SK-N-SH (cell line): ENCODE measurements around the gene SUPT20H.

Experiments used
- FOXJ3 ChIP-seq: sonication (generic); formaldehyde crosslinking; IDR thresholded peaks from 2 replicates; pipeline ENCODE4 v1.5.1; 2020; ENCODE audit warnings: mild to moderate bottlenecking, missing genetic modification reagents
- MEF2A ChIP-seq: IDR thresholded peaks from 2 replicates; pipeline ENCODE4 v1.4.0; 2012; ENCODE audit warnings: low read depth, borderline replicate concordance
- NRF1 ChIP-seq: IDR thresholded peaks from 2 replicates; pipeline ENCODE4 v1.6.1; 2012; ENCODE audit warnings: low read depth, mild to moderate bottlenecking, low read length
- POLR2AphosphoS5 ChIP-seq: IDR thresholded peaks from 2 replicates; pipeline ENCODE4 v1.6.1; 2012; ENCODE audit warnings: low read depth, low read length
- RFX5 ChIP-seq: IDR thresholded peaks from 2 replicates; pipeline ENCODE4 v1.6.1; 2012; ENCODE audit warnings: mild to moderate bottlenecking, improper control_type of control experiment, low read length
- SIN3A ChIP-seq: IDR thresholded peaks from 2 replicates; pipeline ENCODE4 v1.6.1; 2012; ENCODE audit warnings: low read depth, mild to moderate bottlenecking, low read length, moderate library complexity, borderline replicate concordance
- SMC3 ChIP-seq: IDR thresholded peaks from 2 replicates; pipeline ENCODE4 v1.6.1; 2012; ENCODE audit warnings: low read depth, low read length, improper control_type of control experiment
- TF ChIP-seq, protein P1 (sequence below): fragments of 200-600 bp; sonication (generic); IDR thresholded peaks from 2 replicates; pipeline ENCODE4 v1.6.1; 2017; ENCODE audit warnings: antibody characterized with exemption, mild to moderate bottlenecking, moderate library complexity
- TF ChIP-seq, protein P2 (sequence below): IDR thresholded peaks from 2 replicates; pipeline ENCODE4 v1.6.1; 2012; ENCODE audit warnings: mild to moderate bottlenecking, low read depth, low read length, moderate library complexity
- TF ChIP-seq, protein P3 (sequence below): IDR thresholded peaks from 2 replicates; pipeline ENCODE4; 2012
- TF ChIP-seq, protein P4 (sequence below): fragments of 150-350 bp; IDR thresholded peaks from 2 replicates; pipeline ENCODE4 v1.6.1; 2017; ENCODE audit warnings: antibody characterized with exemption, low read length, low read depth, borderline replicate concordance

DNA sequence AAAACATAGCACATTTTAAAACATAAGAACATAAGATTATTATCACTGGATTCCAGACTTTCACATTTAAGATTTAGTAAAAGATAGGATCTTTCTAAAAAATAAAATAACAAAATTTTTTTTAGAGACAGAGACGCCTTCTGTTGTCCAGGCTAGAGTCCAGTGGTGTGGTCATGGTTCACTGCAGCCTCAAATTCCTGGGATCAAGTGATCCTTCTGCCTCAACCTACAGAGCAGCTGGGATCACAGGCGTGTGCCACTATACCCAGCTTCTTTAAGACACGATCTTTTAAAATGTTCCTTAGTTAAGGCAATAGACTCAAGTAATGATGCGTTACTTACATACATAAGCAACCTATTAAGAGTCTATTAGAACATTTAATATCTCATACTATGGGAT lies 93.1 kb downstream of the SUPT20H start:
- TF ChIP-seq, protein P1, sequence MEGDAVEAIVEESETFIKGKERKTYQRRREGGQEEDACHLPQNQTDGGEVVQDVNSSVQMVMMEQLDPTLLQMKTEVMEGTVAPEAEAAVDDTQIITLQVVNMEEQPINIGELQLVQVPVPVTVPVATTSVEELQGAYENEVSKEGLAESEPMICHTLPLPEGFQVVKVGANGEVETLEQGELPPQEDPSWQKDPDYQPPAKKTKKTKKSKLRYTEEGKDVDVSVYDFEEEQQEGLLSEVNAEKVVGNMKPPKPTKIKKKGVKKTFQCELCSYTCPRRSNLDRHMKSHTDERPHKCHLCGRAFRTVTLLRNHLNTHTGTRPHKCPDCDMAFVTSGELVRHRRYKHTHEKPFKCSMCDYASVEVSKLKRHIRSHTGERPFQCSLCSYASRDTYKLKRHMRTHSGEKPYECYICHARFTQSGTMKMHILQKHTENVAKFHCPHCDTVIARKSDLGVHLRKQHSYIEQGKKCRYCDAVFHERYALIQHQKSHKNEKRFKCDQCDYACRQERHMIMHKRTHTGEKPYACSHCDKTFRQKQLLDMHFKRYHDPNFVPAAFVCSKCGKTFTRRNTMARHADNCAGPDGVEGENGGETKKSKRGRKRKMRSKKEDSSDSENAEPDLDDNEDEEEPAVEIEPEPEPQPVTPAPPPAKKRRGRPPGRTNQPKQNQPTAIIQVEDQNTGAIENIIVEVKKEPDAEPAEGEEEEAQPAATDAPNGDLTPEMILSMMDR: no peak
- no peak for TF ChIP-seq RFX5
- no peak for TF ChIP-seq MEF2A
- no peak for TF ChIP-seq SIN3A
- no peak for TF ChIP-seq SMC3
- TF ChIP-seq, protein P2, sequence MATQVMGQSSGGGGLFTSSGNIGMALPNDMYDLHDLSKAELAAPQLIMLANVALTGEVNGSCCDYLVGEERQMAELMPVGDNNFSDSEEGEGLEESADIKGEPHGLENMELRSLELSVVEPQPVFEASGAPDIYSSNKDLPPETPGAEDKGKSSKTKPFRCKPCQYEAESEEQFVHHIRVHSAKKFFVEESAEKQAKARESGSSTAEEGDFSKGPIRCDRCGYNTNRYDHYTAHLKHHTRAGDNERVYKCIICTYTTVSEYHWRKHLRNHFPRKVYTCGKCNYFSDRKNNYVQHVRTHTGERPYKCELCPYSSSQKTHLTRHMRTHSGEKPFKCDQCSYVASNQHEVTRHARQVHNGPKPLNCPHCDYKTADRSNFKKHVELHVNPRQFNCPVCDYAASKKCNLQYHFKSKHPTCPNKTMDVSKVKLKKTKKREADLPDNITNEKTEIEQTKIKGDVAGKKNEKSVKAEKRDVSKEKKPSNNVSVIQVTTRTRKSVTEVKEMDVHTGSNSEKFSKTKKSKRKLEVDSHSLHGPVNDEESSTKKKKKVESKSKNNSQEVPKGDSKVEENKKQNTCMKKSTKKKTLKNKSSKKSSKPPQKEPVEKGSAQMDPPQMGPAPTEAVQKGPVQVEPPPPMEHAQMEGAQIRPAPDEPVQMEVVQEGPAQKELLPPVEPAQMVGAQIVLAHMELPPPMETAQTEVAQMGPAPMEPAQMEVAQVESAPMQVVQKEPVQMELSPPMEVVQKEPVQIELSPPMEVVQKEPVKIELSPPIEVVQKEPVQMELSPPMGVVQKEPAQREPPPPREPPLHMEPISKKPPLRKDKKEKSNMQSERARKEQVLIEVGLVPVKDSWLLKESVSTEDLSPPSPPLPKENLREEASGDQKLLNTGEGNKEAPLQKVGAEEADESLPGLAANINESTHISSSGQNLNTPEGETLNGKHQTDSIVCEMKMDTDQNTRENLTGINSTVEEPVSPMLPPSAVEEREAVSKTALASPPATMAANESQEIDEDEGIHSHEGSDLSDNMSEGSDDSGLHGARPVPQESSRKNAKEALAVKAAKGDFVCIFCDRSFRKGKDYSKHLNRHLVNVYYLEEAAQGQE: no peak
- TF ChIP-seq, protein P3, sequence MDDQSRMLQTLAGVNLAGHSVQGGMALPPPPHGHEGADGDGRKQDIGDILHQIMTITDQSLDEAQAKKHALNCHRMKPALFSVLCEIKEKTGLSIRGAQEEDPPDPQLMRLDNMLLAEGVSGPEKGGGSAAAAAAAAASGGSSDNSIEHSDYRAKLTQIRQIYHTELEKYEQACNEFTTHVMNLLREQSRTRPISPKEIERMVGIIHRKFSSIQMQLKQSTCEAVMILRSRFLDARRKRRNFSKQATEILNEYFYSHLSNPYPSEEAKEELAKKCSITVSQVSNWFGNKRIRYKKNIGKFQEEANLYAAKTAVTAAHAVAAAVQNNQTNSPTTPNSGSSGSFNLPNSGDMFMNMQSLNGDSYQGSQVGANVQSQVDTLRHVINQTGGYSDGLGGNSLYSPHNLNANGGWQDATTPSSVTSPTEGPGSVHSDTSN: no peak
- no peak for TF ChIP-seq POLR2AphosphoS5
- no peak for TF ChIP-seq NRF1
- no peak for TF ChIP-seq FOXJ3
- TF ChIP-seq, protein P4, sequence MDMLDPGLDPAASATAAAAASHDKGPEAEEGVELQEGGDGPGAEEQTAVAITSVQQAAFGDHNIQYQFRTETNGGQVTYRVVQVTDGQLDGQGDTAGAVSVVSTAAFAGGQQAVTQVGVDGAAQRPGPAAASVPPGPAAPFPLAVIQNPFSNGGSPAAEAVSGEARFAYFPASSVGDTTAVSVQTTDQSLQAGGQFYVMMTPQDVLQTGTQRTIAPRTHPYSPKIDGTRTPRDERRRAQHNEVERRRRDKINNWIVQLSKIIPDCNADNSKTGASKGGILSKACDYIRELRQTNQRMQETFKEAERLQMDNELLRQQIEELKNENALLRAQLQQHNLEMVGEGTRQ: no peak
